GM23338 (cell line): ENCODE results near the gene FAM117A.

Experiments used
- CREB1 ChIP-seq: fragments of 250-450 bp; sonication (Bioruptor Pico); IDR thresholded peaks from 2 replicates; pipeline ENCODE4 v1.5.0; 2020; ENCODE audit warnings: low read depth, mild to moderate bottlenecking, moderate library complexity
- EZH2 ChIP-seq: fragments of 200-600 bp; sonication (generic); IDR thresholded peaks from one replicate; pipeline ENCODE4 v1.8.0; 2017; ENCODE audit warnings: antibody characterized with exemption, mild to moderate bottlenecking, low read depth; ENCODE audit not compliant: unreplicated experiment
- EZH2phosphoT487 ChIP-seq: fragments of 200-600 bp; sonication (generic); IDR thresholded peaks from one replicate; pipeline ENCODE4 v1.8.1; 2018; ENCODE audit warnings: antibody characterized with exemption; ENCODE audit not compliant: unreplicated experiment
- JUNB ChIP-seq: IDR thresholded peaks from one replicate; pipeline ENCODE4 v1.6.1; 2016; ENCODE audit warnings: antibody characterized with exemption; ENCODE audit not compliant: unreplicated experiment
- NANOG ChIP-seq: IDR thresholded peaks from 2 replicates; pipeline ENCODE4 v1.6.1; 2016; ENCODE audit warnings: antibody characterized with exemption, borderline replicate concordance
- POLR2AphosphoS5 ChIP-seq: IDR thresholded peaks from 2 replicates; pipeline ENCODE4 v1.6.1; 2016; ENCODE audit warnings: antibody characterized with exemption, low read depth
- STAT1 ChIP-seq: IDR thresholded peaks from one replicate; pipeline ENCODE4 v1.6.1; 2016; ENCODE audit warnings: antibody characterized with exemption; ENCODE audit not compliant: unreplicated experiment
- ZNF114 ChIP-seq: fragments of 250-450 bp; sonication (Bioruptor Pico); IDR thresholded peaks from 2 replicates; pipeline ENCODE4 v1.5.0; 2020; ENCODE audit warnings: mild to moderate bottlenecking, moderate library complexity
- ZNF331 ChIP-seq: fragments of 250-450 bp; sonication (Bioruptor Pico); IDR thresholded peaks from 2 replicates; pipeline ENCODE4 v1.5.0; 2020; ENCODE audit warnings: low read depth, mild to moderate bottlenecking, moderate library complexity
- TF ChIP-seq, protein P1 (sequence below), 2 experiments: fragments of 200-600 bp in 1 of 2; sonication (generic) in 1 of 2; conservative IDR thresholded peaks; 2 replicates each; pipeline versions ENCODE4 v1.5.1 to v1.6.1; 2016 to 2017; ENCODE audit warnings: antibody characterized with exemption in 2 of 2, low read depth in 2 of 2, mild to moderate bottlenecking in 2 of 2, moderate library complexity in 1 of 2
- TF ChIP-seq, protein P2 (sequence below): IDR thresholded peaks from one replicate; pipeline ENCODE4 v1.6.1; 2018; ENCODE audit warnings: antibody characterized with exemption; ENCODE audit not compliant: unreplicated experiment
- TF ChIP-seq, protein P3 (sequence below): IDR thresholded peaks from 2 replicates; pipeline ENCODE4 v1.6.1; 2016; ENCODE audit warnings: antibody characterized with exemption

DNA sequence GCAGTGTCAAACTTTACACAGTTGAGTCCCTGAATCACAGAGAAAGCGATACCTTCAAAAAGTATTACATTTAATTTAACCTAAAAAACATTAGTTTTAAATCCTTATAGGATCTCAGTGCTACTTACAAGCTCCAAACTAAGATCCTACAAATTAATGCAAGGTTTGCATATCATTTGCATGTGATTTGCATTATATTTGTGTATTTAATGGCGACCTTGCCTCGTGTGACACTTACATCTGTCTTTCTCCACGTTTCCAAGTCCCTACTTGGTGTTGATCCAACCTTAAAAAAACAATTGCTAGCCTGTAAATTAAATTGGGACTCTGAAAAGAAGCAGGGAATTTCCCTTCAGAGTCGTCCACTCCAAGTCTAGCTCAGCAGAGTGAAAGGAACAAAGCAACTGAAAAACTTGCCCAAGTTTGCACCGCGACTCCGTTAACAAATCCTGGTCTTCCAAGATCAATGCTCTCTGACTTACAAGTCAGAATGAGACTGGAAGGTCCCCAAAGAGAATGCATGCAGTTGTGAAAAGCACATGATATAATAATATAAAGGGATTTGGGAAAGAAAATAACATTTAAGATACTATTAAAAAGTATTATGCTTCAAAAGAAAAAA is 739 bp upstream of the FAM117A start:
- TF ChIP-seq EZH2 (no peak), CREB1 (no peak), POLR2AphosphoS5 (no peak), EZH2phosphoT487 (no peak), JUNB (no peak), STAT1 (no peak), NANOG (no peak), ZNF114 (CRISPR knock-in tag) (no peak), ZNF331 (CRISPR knock-in tag) (no peak)
- TF ChIP-seq, protein P1, sequence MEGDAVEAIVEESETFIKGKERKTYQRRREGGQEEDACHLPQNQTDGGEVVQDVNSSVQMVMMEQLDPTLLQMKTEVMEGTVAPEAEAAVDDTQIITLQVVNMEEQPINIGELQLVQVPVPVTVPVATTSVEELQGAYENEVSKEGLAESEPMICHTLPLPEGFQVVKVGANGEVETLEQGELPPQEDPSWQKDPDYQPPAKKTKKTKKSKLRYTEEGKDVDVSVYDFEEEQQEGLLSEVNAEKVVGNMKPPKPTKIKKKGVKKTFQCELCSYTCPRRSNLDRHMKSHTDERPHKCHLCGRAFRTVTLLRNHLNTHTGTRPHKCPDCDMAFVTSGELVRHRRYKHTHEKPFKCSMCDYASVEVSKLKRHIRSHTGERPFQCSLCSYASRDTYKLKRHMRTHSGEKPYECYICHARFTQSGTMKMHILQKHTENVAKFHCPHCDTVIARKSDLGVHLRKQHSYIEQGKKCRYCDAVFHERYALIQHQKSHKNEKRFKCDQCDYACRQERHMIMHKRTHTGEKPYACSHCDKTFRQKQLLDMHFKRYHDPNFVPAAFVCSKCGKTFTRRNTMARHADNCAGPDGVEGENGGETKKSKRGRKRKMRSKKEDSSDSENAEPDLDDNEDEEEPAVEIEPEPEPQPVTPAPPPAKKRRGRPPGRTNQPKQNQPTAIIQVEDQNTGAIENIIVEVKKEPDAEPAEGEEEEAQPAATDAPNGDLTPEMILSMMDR (conservative IDR thresholded peaks at IDR 0.05; ENCODE audit: low read depth in 2 of 2): no peak
- TF ChIP-seq, protein P2, sequence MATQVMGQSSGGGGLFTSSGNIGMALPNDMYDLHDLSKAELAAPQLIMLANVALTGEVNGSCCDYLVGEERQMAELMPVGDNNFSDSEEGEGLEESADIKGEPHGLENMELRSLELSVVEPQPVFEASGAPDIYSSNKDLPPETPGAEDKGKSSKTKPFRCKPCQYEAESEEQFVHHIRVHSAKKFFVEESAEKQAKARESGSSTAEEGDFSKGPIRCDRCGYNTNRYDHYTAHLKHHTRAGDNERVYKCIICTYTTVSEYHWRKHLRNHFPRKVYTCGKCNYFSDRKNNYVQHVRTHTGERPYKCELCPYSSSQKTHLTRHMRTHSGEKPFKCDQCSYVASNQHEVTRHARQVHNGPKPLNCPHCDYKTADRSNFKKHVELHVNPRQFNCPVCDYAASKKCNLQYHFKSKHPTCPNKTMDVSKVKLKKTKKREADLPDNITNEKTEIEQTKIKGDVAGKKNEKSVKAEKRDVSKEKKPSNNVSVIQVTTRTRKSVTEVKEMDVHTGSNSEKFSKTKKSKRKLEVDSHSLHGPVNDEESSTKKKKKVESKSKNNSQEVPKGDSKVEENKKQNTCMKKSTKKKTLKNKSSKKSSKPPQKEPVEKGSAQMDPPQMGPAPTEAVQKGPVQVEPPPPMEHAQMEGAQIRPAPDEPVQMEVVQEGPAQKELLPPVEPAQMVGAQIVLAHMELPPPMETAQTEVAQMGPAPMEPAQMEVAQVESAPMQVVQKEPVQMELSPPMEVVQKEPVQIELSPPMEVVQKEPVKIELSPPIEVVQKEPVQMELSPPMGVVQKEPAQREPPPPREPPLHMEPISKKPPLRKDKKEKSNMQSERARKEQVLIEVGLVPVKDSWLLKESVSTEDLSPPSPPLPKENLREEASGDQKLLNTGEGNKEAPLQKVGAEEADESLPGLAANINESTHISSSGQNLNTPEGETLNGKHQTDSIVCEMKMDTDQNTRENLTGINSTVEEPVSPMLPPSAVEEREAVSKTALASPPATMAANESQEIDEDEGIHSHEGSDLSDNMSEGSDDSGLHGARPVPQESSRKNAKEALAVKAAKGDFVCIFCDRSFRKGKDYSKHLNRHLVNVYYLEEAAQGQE: no peak
- TF ChIP-seq, protein P3, sequence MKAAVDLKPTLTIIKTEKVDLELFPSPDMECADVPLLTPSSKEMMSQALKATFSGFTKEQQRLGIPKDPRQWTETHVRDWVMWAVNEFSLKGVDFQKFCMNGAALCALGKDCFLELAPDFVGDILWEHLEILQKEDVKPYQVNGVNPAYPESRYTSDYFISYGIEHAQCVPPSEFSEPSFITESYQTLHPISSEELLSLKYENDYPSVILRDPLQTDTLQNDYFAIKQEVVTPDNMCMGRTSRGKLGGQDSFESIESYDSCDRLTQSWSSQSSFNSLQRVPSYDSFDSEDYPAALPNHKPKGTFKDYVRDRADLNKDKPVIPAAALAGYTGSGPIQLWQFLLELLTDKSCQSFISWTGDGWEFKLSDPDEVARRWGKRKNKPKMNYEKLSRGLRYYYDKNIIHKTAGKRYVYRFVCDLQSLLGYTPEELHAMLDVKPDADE: no peak
